PC-9 (cell line): Measurements from ENCODE around the gene GABARAP.

ENCODE experiments used
- EZH2 ChIP-seq: fragments of 200-600 bp; sonication (generic); IDR thresholded peaks from 2 replicates; pipeline ENCODE4 v1.8.0; 2017; ENCODE audit warnings: antibody characterized with exemption, low read depth
- TF ChIP-seq, protein P1 (sequence below): fragments of 200-600 bp; sonication (generic); conservative IDR thresholded peaks from 2 replicates; pipeline ENCODE4 v1.6.1; 2017; ENCODE audit warnings: mixed run types, antibody characterized with exemption, mild to moderate bottlenecking, moderate library complexity

DNA sequence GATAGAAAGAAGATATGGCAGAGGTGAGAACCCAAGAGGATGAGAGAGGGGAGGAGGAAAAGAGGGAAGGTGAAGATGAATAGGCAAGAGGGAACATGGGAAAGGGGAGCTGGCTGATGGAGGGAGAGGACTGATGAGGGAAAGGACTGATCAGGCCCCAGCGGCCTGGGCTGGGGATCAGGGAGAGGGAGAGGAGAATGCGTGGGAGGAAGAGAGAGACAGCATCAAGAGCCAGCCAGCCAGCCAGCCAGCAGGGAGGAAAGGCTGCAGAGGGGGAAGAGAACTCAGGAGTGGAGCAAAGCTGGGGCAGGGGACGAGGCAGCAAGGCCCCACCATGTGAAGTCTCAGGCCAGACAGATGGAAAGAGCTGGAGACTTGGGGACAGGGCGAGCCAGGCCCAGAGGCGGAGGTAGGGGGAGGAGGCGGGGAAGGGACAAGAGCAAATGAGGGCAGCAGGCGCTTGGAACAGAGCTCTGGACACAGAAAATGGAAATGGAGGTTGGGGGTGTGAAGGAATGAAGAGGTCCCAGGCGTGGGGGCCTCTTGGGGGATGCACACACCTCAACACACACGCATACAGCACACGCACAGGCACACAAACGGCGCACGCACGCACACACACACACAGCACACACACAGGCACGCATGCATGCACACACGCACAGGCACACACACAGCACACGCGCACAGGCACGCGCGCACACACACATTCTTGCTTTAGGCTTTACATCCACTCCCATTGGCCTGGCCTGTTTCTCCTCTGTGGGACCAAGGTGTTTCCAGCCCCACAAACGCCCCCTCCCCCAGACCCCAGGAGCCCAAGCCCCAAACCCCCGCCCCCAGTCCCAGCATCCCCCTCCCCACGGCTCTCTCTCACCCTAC is 34.9 kb downstream of the GABARAP start:
- TF ChIP-seq, protein P1, sequence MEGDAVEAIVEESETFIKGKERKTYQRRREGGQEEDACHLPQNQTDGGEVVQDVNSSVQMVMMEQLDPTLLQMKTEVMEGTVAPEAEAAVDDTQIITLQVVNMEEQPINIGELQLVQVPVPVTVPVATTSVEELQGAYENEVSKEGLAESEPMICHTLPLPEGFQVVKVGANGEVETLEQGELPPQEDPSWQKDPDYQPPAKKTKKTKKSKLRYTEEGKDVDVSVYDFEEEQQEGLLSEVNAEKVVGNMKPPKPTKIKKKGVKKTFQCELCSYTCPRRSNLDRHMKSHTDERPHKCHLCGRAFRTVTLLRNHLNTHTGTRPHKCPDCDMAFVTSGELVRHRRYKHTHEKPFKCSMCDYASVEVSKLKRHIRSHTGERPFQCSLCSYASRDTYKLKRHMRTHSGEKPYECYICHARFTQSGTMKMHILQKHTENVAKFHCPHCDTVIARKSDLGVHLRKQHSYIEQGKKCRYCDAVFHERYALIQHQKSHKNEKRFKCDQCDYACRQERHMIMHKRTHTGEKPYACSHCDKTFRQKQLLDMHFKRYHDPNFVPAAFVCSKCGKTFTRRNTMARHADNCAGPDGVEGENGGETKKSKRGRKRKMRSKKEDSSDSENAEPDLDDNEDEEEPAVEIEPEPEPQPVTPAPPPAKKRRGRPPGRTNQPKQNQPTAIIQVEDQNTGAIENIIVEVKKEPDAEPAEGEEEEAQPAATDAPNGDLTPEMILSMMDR = no peak
- TF ChIP-seq EZH2 = no peak
